Right renal pelvis (tissue), 4 donors: Measurements from ENCODE around the gene EMP3. TPM values are rescaled to one million over a fixed set of nuclear protein-coding genes. Genes with fewer than 3 reads are reported as not detected.
"Not testable (repeated sequence)": the region's sequence is repeated elsewhere in the genome, so short reads cannot be mapped to it uniquely, and the experiment has no call there.

Experiments used
- DNase-seq, 4 donors: peaks; one replicate each; pipeline ENCODE4 v3.0.0-alpha.2; 2013; ENCODE audit warnings: low read depth in 4 of 4, low spot score in 3 of 4, missing footprints in 1 of 4
- polyA plus RNA-seq, 4 donors: library from polyadenylated mRNA; unstranded; fragments of 120-200 nt; gene quantifications; one replicate each; pipeline ENCODE4 v1.2.1, GENCODE V29; 2013; ENCODE audit not compliant: insufficient read length in 4 of 4

EMP3 gene
- polyA plus RNA-seq, 4 donors, result 56.2 to 83.3 (median 68.9) TPM

DNA sequence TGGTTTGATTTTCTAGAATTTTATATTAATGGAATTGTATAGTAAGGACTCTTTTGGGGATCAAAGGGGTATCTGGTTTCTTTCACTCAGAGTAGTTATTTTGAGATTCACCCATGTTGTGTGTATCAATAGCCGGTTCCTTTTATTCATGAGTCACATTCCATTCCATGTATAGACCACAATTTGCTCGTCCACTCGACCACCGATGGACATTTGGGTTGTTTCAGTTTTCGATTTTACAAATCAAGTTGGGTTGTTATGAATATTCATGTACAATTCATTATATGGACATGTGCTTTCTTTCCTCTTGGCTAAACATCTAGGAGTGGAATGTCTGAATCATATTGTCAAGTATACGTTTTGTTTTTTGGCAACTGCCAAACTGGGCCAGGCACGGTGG is 9.6 kb upstream of the EMP3 start:
- no peak for DNase-seq

DNA sequence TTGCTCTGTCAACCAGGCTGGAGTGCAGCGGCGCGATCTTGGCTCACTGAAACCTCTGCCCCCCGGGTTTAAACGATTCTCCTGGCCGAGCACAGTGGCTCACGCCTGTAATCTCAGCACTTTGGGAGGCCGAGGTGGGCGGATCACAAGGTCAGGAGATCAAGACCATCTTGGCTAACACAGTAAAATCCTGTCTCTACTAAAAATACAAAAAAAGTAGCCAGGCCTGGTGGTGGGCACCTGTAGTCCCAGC is 7.7 kb upstream of the EMP3 start:
- not testable (repeated sequence) for DNase-seq

GRCh38 chr19:48318286-48318987 is 6.9 kb upstream of the EMP3 start:
- no peak for DNase-seq

GRCh38 chr19:48319647-48320541 is 5.5 kb upstream of the EMP3 start:
- no peak for DNase-seq

- DNase-seq, result peak in 3 of 4 donors; percentile 81 to 87 (median 86)
Measured at GRCh38 chr19:48321372-48321621, 4.1 kb upstream of the EMP3 start.

- peak; percentile 91 to 96 (median 92) for DNase-seq
Measured at GRCh38 chr19:48321622-48322591, 3.4 kb upstream of the EMP3 start.

GRCh38 chr19:48329167-48329891 is 4.0 kb downstream of the EMP3 start:
- no peak for DNase-seq

DNA sequence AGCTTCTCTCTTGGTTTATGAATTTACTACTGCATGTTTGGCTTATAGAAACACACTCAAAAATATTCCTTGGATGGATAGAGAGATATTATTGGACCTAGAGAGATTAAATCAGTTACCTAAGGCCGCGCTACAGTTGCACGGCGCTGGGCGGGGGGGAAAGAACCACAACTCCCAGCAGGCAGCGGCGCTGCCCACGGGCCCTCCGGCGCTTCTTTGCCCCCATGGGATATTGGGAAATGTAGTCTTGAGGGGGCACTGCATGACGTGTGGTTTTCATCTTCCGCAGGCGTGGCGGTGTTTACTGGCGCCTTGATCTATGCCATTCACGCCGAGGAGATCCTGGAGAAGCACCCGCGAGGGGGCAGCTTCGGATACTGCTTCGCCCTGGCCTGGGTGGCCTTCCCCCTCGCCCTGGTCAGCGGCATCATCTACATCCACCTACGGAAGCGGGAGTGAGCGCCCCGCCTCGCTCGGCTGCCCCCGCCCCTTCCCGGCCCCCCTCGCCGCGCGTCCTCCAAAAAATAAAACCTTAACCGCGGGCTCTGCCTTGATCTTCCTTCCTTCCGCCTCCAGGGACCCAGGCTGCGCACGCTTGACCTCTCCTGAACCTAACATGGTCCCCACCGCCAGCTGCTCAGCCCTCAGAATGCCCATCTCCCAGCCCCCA is 4.8 kb downstream of the EMP3 start:
- DNase-seq, result peak in 1 of 4 donors; percentile 72

DNA sequence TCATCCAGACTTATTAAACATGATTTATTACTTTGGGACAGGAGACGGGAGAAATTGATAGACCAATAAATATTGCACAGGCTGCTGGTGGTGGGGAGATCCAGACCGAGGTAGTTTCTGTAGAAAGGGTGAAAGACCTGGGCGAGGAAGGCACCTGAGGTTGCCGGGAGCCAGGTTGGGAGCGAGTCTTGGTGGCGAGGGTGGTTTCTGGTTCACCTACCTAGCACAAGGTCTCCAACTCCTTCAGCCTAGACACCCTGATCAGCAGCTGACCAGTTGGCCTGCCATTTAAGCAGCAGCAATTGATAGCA is 7.0 kb downstream of the EMP3 start:
- no peak for DNase-seq

DNA sequence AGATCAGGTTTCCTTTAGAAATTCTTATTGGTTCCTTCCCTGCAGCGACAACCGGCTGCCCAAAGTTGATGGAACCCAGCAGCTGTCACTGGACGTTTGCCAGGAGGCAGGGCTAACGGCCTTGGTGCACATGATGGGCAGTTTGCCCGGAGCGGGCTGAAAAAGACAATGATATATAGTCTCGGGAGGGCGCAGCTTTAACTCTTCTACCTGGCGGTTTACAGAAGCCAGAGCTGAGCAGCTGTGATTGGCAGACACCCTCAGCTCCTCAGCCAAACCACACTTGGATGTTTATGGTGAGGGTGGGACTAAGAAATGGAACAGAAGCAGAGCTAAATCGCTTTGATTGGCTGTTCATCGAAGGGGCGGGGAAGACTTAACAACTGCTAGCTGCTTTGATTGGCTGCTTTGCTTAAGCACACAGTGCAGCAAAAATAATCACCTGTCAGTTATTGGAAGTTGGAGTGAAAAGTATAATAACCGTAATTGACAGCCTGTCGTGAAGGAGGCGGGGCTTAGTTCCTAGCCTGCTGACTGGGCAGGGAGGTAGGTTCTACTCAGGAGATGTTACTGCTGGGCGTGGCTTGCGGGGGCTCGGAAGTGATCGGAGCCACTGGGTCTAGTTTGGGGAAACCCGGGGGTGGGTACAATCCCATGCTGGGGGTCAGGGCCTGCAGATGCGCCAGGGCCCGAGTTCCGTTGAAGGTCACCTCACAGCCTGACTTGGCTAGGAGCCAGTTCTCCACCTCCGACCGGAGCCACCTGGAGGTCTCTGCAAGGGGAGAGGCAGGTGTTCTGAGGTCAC is 7.5 kb downstream of the EMP3 start:
- peak; percentile 84 to 95 (median 91) for DNase-seq

GRCh38 chr19:48333467-48334384 is 8.4 kb downstream of the EMP3 start:
- peak in 1 of 4 donors; percentile 80 for DNase-seq

- DNase-seq, result no peak
Measured at GRCh38 chr19:48338253-48338755, 13.0 kb downstream of the EMP3 start.

- no peak for DNase-seq
Measured at GRCh38 chr19:48338802-48339503, 13.6 kb downstream of the EMP3 start.

DNA sequence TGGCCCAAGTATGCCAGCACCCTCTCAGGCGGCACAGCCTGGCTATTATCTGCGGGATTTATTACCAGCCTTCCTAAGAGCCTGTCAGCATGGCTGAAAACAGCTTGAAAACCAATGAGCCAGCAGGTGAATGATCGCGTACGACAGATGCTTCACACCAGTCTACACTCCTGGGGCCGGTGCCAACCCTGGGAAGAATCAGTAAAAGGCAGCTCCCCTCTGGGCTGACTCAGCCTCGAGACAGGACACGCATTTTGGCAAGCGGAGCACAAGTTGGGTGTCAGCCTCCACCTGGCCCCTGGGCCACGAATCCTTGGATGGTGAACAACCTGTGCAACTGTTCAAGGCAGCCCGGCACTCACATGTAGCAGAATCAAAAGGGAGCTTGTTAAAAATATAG is 15.6 kb downstream of the EMP3 start:
- no peak for DNase-seq

GRCh38 chr19:48341515-48342413 is 16.4 kb downstream of the EMP3 start:
- DNase-seq, result no peak

GRCh38 chr19:48342414-48342738 is 17.0 kb downstream of the EMP3 start:
- DNase-seq, result no peak
